Stimulated activated CD4-positive, alpha-beta T cell treated with anti-CD3 and anti-CD28 coated beads, Interleukin-4, amount 100 ng/mL, for 24 hours (primary cell): ENCODE results near the gene DXO.
A peak's percentile ranks its signal among the peaks of the same experiment; 100 is the strongest.

ENCODE experiments used
- DNase-seq: peaks from one replicate; pipeline ENCODE4 v3.0.0-alpha.2; 2020

Gene DXO

GRCh38 chr6:31922942-31923341, 49.0 kb downstream of the DXO start:
- DNase-seq: peak; percentile 24

- no peak for DNase-seq
Measured at GRCh38 chr6:31920811-31921210, 51.1 kb downstream of the DXO start.
